Effector CD8-positive, alpha-beta T cell (primary cell): Measurements from ENCODE around the gene NAE1.
"Not testable (repeated sequence)": the region's sequence is repeated elsewhere in the genome, so short reads cannot be mapped to it uniquely, and the experiment has no call there.

Experiments used
- DNase-seq: peaks from one replicate; lab custom pipeline; 2025; lab: John Stamatoyannopoulos, UW
- total RNA-seq, 4 experiments: gene quantifications; one replicate each; lab custom pipeline; 2026; lab: John Stamatoyannopoulos, UW

The NAE1 gene
- 73.1 to 76.6 (median 74.8) reads per million in 4 experiments for total RNA-seq

GRCh38 chr16:66830422-66831404 lies at the start of gene NAE1:
TSS of gene NAE1 (minus strand) at chr16:66830976. CDS start at chr16:66830899, 77 bp downstream.
- DNase-seq, result peak; percentile 81

- DNase-seq, result no peak
These were observed 47.3 kb upstream of the NAE1 start for GRCh38 chr16:66878067-66878466.

GRCh38 chr16:66874079-66874775 lies 43.5 kb upstream of the NAE1 start:
- no peak for DNase-seq

GRCh38 chr16:66873685-66874055 lies 42.9 kb upstream of the NAE1 start:
- DNase-seq, result no peak

GRCh38 chr16:66872943-66873684 lies 42.3 kb upstream of the NAE1 start:
- DNase-seq, result peak; percentile 67

- DNase-seq, result no peak
These were observed 41.8 kb upstream of the NAE1 start for GRCh38 chr16:66872559-66872942.

GRCh38 chr16:66871840-66872239 lies 41.1 kb upstream of the NAE1 start:
- no peak for DNase-seq

GRCh38 chr16:66871363-66871762 lies 40.6 kb upstream of the NAE1 start:
- not testable (repeated sequence) for DNase-seq

GRCh38 chr16:66869424-66869823 lies 38.6 kb upstream of the NAE1 start:
- DNase-seq, result no peak

- no peak for DNase-seq
These were observed 32.9 kb upstream of the NAE1 start for GRCh38 chr16:66863707-66864106.

GRCh38 chr16:66862023-66862520 lies 31.3 kb upstream of the NAE1 start:
- DNase-seq, result no peak

GRCh38 chr16:66859397-66860068 lies 28.8 kb upstream of the NAE1 start:
- DNase-seq, result no peak

GRCh38 chr16:66858740-66859396 lies 28.1 kb upstream of the NAE1 start:
- no peak for DNase-seq

GRCh38 chr16:66857437-66857836 lies 26.7 kb upstream of the NAE1 start:
- no peak for DNase-seq

GRCh38 chr16:66856801-66857200 lies 26.0 kb upstream of the NAE1 start:
- no peak for DNase-seq

- DNase-seq, result no peak
These were observed 25.5 kb upstream of the NAE1 start for GRCh38 chr16:66856184-66856730.

GRCh38 chr16:66853261-66854139 lies 22.7 kb upstream of the NAE1 start:
- no peak for DNase-seq

- no peak for DNase-seq
These were observed 20.6 kb upstream of the NAE1 start for GRCh38 chr16:66851166-66851964.
